HUES64 (cell line): Measurements from ENCODE around the gene BIRC6. TPM values are rescaled to one million over a fixed set of nuclear protein-coding genes. Genes with fewer than 3 reads are reported as not detected.
"Not testable (repeated sequence)": the region's sequence is repeated elsewhere in the genome, so short reads cannot be mapped to it uniquely, and the experiment has no call there.

ENCODE experiments used
- H3K27ac ChIP-seq: 2 replicates; pipeline ENCODE4 v1.7.0; 2013; ENCODE audit warnings: low read depth, low read length, inconsistent platforms
- H3K27me3 ChIP-seq: 2 replicates; pipeline ENCODE4 v1.6.1; 2013; ENCODE audit warnings: mild to moderate bottlenecking, low read length; ENCODE audit not compliant: insufficient read depth
- H3K36me3 ChIP-seq: 2 replicates; pipeline ENCODE4 v1.6.1; 2013; ENCODE audit warnings: mild to moderate bottlenecking, low read length; ENCODE audit not compliant: insufficient read depth
- H3K4me1 ChIP-seq: 2 replicates; pipeline ENCODE4 v1.6.1; 2013; ENCODE audit warnings: mild to moderate bottlenecking, low read length, moderate library complexity; ENCODE audit not compliant: insufficient read depth
- H3K4me3 ChIP-seq: 2 replicates; pipeline ENCODE4 v1.5.1; 2013; ENCODE audit warnings: mild to moderate bottlenecking, low read length, moderate library complexity
- H3K9ac ChIP-seq: 2 replicates; pipeline ENCODE4 v1.6.1; 2013; ENCODE audit warnings: mild to moderate bottlenecking, low read depth, low read length
- H3K9me3 ChIP-seq: 2 replicates; pipeline ENCODE4 v1.6.1; 2013; ENCODE audit warnings: low read depth, low read length; ENCODE audit not compliant: insufficient read depth
- WGBS: fragments of 150-250, 120-280 bp; methylation state at CpG from one replicate; pipeline ENCODE4 v1.1.7; 2013; ENCODE audit warnings: missing lambda C conversion rate; 5-methylcytosine and 5-hydroxymethylcytosine counted together
- polyA plus RNA-seq, 2 experiments: library from polyadenylated mRNA; stranded (reverse); fragments of 50-300 nt; gene quantifications; one replicate each; pipeline ENCODE4 v1.2.3, GENCODE V29; 2013

The BIRC6 gene, protein sequence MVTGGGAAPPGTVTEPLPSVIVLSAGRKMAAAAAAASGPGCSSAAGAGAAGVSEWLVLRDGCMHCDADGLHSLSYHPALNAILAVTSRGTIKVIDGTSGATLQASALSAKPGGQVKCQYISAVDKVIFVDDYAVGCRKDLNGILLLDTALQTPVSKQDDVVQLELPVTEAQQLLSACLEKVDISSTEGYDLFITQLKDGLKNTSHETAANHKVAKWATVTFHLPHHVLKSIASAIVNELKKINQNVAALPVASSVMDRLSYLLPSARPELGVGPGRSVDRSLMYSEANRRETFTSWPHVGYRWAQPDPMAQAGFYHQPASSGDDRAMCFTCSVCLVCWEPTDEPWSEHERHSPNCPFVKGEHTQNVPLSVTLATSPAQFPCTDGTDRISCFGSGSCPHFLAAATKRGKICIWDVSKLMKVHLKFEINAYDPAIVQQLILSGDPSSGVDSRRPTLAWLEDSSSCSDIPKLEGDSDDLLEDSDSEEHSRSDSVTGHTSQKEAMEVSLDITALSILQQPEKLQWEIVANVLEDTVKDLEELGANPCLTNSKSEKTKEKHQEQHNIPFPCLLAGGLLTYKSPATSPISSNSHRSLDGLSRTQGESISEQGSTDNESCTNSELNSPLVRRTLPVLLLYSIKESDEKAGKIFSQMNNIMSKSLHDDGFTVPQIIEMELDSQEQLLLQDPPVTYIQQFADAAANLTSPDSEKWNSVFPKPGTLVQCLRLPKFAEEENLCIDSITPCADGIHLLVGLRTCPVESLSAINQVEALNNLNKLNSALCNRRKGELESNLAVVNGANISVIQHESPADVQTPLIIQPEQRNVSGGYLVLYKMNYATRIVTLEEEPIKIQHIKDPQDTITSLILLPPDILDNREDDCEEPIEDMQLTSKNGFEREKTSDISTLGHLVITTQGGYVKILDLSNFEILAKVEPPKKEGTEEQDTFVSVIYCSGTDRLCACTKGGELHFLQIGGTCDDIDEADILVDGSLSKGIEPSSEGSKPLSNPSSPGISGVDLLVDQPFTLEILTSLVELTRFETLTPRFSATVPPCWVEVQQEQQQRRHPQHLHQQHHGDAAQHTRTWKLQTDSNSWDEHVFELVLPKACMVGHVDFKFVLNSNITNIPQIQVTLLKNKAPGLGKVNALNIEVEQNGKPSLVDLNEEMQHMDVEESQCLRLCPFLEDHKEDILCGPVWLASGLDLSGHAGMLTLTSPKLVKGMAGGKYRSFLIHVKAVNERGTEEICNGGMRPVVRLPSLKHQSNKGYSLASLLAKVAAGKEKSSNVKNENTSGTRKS (N-terminal part only)
- 22.8 TPM for polyA plus RNA-seq (2013, experiment 1 of 2)
- 19.3 TPM for polyA plus RNA-seq (2013, experiment 2 of 2)

DNA sequence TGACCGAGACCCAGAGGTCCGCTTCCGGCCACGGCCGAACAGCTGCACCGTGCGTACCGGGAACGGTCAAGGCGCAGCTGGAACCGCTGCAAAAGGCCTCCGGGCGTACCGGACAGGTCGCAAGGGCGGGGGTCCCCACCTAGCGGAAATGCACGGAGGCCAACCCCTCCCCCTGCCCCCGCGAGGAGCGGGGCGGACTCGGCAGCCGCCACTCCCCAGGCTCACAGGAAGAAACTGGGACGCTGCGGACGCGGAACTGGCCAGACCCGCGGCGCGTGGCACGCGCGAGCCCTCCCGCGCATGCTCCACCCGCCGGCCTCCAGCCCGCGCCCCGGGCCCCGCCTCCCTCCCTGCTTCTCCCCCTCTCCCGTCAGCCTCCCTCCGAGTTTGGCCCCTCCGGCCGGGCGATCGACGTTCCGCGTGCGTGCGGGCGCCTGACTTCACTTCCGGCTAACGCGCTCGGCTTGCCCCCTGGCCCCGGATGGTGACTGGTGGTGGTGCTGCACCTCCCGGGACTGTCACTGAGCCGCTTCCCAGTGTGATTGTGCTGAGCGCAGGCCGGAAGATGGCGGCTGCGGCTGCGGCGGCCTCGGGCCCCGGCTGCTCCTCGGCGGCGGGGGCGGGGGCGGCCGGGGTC is at the start of gene BIRC6:
TSS of gene BIRC6 (plus strand) at position 343 of the 637 bp plus-strand sequence. CDS start at position 482, 139 bp downstream.
- H3K9ac ChIP-seq, result peak within 1 kb of the TSS; percentile 86
- peaks cover 18% of the 10 kb centered on the region; the same call in 1 of the 2 replicates for H3K4me1 ChIP-seq
- WGBS, result under 1% methylated on average over 76 of the region's 76 CpGs
- H3K27me3 ChIP-seq, result no peaks in the 10 kb centered on the region
- H3K9me3 ChIP-seq, result no peaks in the 10 kb centered on the region
- peak within 1 kb of the TSS; percentile 96 for H3K27ac ChIP-seq
- H3K4me3 ChIP-seq, result peak within 1 kb of the TSS; percentile 100
- H3K36me3 ChIP-seq, result peaks cover 7% of the 10 kb centered on the region

DNA sequence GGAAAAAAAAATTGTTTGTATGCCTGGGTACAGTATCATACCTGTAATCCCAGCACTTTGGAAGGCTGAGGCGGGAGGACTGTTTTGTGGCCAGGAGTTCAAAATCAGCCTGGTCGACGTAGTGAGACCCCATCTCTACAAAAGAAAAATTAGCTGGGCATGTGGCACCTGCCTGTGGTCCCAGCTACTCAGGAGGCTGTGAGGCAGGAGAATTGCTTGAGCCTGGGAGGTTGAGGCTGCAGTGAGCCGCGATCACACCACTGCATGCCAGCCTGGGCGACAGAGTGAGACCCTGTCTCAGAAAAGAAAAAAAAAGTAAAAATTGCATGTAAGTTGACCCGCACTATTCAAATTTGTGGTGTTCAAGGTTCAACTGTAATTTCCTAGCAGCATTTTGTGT is 46.2 kb upstream of the BIRC6 start:
- Histone ChIP-seq H3K9me3 (no peaks in the 10 kb centered on the region), H3K27me3 (no peaks in the 10 kb centered on the region), H3K36me3 (peaks cover 18% of the 10 kb centered on the region), H3K4me3 (no peak overlapping the region), H3K9ac (no peak overlapping the region), H3K27ac (no peak overlapping the region), H3K4me1 (no peaks in the 10 kb centered on the region)
- 95% methylated on average over 7 of the region's 7 CpGs for WGBS

DNA sequence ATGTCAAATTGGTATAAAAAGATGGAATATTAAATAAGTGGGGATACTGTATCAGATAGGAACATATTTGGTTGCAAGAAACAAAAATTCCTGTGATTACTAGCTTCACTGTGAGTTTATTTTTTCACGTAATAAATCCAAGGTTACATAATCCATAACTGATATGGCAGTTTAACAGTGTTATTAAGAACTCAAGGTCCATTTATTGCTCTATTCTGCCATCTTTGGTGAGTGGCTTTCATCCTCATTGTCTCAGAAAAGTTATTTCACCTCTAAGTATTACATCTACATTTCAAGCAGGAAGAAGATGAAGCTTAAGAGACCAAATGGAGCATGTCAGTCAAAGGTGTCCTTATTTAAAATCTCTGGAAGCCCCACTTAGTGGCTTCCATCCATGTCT is 41.9 kb upstream of the BIRC6 start:
- H3K27me3 ChIP-seq, result no peaks in the 10 kb centered on the region
- no peaks in the 10 kb centered on the region for H3K4me1 ChIP-seq
- peaks cover 2% of the 10 kb centered on the region; the same call in 1 of the 2 replicates for H3K36me3 ChIP-seq
- H3K27ac ChIP-seq, result no peak overlapping the region
- H3K9me3 ChIP-seq, result no peaks in the 10 kb centered on the region
- no peak overlapping the region for H3K9ac ChIP-seq
- no peak overlapping the region for H3K4me3 ChIP-seq
- 100% methylated on average over 1 of the region's 1 CpG for WGBS

DNA sequence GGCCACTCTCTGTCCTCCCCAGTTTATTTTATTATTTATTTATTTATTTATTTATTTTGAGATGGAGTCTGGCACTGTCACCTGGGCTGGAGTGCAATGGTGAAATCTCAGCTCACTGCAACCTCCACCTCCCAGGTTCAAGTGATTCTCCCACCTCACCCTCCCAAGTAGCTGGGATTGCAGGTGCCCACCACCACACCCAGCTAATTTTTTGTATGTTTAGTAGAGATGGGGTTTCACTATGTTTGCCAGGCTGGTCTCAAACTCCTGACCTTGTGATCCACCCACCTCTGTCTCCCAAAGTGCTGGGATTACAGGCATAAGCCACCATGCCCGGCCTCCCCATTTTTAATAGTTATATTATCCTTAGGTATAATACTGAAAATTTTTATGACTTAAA is 28.1 kb upstream of the BIRC6 start:
- not testable (repeated sequence) for H3K36me3 ChIP-seq, H3K9me3 ChIP-seq, H3K4me3 ChIP-seq, H3K9ac ChIP-seq, H3K27ac ChIP-seq, H3K4me1 ChIP-seq, H3K27me3 ChIP-seq
- no CpG with 5 or more reads among the region's 1 CpG for WGBS

DNA sequence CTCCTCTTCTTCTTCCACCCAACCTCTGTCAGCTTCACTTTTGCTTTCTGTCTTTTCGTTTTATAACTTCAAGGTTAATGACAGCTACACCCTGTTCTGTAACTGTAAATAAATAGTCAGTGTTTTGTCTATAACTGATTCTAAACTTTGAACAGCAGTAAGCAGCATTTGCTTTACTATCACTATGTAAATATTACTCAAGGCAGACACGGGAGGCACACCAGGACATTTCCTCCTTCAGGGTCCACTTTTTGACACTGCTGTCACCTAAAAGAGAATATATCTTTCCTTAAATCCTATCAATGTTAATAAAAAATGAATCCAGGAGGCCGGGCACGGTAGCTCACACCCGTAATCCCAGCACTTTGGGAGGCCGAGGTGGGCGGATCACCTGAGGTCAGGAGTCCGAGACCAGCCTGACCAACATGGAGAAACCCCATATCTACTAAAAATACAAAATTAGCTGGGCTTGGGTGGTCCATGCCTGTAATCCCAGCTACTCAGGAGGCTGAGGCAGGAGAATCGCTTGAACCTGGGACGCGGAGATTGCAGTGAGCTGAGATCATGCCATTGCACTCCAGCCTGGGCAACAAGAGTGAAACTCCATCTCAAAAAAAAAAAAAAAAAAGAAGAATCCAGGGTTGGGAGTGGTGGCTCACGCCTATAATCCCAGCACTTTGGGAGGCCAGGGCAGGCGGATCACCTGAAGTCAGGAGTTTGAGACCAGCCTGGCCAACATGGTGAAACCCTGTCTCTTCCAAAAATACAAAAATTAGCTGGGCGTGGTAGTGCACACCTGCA is 27.4 kb upstream of the BIRC6 start:
- H3K4me1 ChIP-seq, H3K9ac ChIP-seq, H3K9me3 ChIP-seq, H3K27ac ChIP-seq, H3K36me3 ChIP-seq, H3K27me3 ChIP-seq, H3K4me3 ChIP-seq: not testable (repeated sequence)
- WGBS, result 89% methylated on average over 13 of the region's 14 CpGs

DNA sequence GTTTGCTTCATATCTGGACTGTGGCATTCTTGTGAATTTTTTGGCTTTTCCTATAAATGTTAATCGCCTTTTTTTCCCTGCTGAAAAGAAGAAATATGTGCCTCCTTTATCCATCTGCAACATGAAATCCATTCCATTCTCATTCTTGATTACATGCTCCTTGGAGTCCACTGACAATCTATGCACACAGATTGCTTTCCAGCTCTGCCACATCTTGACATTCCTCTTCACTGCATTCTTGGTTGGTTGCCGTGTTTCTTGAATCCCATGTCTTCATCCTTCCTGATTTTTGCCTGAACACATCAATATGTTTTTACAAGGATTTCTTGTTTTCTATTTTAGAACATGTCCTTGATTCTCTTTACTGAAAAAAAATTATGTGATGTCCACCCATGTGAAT is 26.7 kb upstream of the BIRC6 start:
- Histone ChIP-seq H3K27me3 (no peaks in the 10 kb centered on the region), H3K36me3 (no peaks in the 10 kb centered on the region), H3K4me1 (no peaks in the 10 kb centered on the region), H3K9ac (no peak overlapping the region), H3K9me3 (no peaks in the 10 kb centered on the region), H3K4me3 (no peak overlapping the region), H3K27ac (no peak overlapping the region)
- WGBS, result 88% methylated on average over 2 of the region's 2 CpGs

DNA sequence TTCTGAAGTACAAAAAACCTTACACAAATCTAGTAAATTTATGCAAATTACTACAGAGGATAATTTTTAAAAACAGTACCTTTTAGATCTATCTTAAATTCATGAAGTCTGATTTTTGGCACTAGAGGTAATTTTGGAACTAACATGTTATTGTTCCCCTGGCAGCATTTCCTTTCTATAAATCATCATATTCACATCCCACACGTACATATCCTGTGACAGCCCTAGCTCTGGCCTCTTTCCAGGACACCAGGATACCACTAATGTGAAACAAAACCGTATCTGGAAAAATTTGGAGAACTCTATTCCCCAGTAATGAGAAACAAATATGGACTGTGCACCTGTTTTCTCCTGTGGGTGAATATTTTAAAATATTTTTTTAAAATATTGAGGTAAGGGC is 14.0 kb upstream of the BIRC6 start:
- WGBS, result 94% methylated on average over 2 of the region's 2 CpGs
- no peak overlapping the region for H3K4me3 ChIP-seq
- no peaks in the 10 kb centered on the region for H3K4me1 ChIP-seq
- no peaks in the 10 kb centered on the region for H3K36me3 ChIP-seq
- H3K9me3 ChIP-seq, result no peaks in the 10 kb centered on the region
- no peak overlapping the region for H3K9ac ChIP-seq
- H3K27me3 ChIP-seq, result no peaks in the 10 kb centered on the region
- no peak overlapping the region for H3K27ac ChIP-seq

DNA sequence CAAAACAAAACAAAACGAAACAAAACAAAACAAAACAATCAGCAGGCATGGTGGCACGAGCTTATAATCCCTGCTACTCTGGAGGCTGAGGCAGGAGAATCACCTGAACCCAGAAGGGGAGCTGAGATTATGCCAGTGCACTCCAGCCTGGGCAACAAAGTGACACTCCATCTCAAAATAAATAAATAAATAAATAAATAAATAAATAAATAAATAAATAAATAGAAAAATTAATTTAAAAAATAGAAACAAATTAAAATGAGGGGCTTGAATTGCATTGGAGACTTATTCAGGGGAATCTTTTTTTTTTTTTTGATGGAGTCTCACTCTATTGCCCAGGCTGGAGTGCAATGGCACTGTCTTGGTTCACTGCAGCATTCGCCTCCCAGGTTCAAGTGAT is 6.0 kb upstream of the BIRC6 start:
- WGBS, result 91% methylated on average over 3 of the region's 3 CpGs
- not testable (repeated sequence) for H3K9ac ChIP-seq, H3K36me3 ChIP-seq, H3K4me3 ChIP-seq, H3K27me3 ChIP-seq, H3K4me1 ChIP-seq, H3K9me3 ChIP-seq, H3K27ac ChIP-seq

DNA sequence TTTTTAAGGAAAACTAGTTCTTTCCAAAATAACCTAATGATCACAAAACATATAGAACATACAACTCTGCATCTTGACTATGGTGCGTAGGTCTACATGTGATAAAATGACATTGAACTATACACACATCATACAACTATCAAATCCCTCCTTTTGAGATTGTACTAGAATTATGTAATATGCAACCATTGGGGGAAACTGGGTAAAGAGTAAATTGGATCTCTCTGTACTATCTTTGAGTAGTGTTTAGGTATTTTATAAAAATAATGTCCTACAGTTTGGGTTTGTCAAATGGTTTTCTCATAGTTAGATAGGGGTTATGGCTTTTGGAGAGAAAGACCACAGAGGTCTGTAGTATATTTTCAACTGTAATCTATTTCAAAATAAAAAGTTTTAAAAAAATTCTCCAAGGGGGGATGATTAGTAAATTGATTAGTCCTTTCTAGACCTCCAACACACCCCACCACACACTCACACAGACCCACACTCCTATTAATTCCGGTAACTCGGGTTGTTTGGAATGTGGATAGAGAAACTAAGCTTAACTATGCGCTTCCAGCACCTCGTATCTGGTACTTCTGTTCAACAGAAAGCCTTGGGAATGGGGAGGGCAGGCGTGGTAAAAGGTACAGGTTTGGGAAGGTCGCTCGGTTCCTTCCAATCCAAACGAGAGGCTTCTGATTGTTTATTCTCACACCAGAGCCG is 695 bp upstream of the BIRC6 start:
- Histone ChIP-seq H3K27me3 (no peaks in the 10 kb centered on the region), H3K4me3 (peak overlapping the region; percentile 100), H3K36me3 (peaks cover 7% of the 10 kb centered on the region), H3K27ac (peak overlapping the region; percentile 96), H3K9me3 (no peaks in the 10 kb centered on the region), H3K9ac (peak overlapping the region; percentile 86), H3K4me1 (peaks cover 18% of the 10 kb centered on the region; the same call in 1 of the 2 replicates)
- under 1% methylated on average over 8 of the region's 10 CpGs for WGBS
